HL-60 (cell line): ENCODE data around the gene SYK.

Experiments used
- POLR2AphosphoS5 ChIP-seq: IDR thresholded peaks from 2 replicates; pipeline ENCODE4 v1.6.1; 2012; ENCODE audit warnings: low read depth
- SPI1 ChIP-seq: IDR thresholded peaks from 2 replicates; pipeline ENCODE4 v1.6.1; 2012; ENCODE audit warnings: low read depth, mild to moderate bottlenecking, borderline replicate concordance
- TF ChIP-seq, protein P1 (sequence below): IDR thresholded peaks from one replicate; pipeline ENCODE4 v1.5.1; 2011; ENCODE audit warnings: low read length, control low read depth, inconsistent platforms; ENCODE audit not compliant: insufficient read depth
- TF ChIP-seq, protein P2 (sequence below): IDR thresholded peaks from 2 replicates; pipeline ENCODE4 v1.6.1; 2012; ENCODE audit warnings: low read depth; ENCODE audit not compliant: insufficient replicate concordance

DNA sequence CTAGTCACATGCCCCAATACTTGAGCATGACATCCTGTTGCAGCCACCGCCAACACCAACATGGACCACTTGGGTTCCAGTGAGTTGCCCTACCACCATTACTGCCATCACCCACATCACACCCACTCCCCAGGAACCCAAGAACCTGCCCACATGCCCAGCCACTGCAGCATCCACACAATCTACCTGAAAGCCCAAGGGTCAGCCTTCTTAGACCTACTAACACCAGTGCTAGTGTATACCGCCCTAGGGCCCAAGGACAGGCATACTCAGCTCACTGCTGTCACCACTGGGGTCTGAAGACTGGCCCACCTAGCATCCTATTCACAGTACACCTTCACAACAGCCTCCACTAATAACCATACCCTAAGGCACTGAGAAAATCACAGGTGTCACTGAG, 82.0 kb downstream of the SYK start:
- TF ChIP-seq, protein P1, sequence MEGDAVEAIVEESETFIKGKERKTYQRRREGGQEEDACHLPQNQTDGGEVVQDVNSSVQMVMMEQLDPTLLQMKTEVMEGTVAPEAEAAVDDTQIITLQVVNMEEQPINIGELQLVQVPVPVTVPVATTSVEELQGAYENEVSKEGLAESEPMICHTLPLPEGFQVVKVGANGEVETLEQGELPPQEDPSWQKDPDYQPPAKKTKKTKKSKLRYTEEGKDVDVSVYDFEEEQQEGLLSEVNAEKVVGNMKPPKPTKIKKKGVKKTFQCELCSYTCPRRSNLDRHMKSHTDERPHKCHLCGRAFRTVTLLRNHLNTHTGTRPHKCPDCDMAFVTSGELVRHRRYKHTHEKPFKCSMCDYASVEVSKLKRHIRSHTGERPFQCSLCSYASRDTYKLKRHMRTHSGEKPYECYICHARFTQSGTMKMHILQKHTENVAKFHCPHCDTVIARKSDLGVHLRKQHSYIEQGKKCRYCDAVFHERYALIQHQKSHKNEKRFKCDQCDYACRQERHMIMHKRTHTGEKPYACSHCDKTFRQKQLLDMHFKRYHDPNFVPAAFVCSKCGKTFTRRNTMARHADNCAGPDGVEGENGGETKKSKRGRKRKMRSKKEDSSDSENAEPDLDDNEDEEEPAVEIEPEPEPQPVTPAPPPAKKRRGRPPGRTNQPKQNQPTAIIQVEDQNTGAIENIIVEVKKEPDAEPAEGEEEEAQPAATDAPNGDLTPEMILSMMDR: no peak
- TF ChIP-seq POLR2AphosphoS5 (no peak), SPI1 (no peak)
- TF ChIP-seq, protein P2, sequence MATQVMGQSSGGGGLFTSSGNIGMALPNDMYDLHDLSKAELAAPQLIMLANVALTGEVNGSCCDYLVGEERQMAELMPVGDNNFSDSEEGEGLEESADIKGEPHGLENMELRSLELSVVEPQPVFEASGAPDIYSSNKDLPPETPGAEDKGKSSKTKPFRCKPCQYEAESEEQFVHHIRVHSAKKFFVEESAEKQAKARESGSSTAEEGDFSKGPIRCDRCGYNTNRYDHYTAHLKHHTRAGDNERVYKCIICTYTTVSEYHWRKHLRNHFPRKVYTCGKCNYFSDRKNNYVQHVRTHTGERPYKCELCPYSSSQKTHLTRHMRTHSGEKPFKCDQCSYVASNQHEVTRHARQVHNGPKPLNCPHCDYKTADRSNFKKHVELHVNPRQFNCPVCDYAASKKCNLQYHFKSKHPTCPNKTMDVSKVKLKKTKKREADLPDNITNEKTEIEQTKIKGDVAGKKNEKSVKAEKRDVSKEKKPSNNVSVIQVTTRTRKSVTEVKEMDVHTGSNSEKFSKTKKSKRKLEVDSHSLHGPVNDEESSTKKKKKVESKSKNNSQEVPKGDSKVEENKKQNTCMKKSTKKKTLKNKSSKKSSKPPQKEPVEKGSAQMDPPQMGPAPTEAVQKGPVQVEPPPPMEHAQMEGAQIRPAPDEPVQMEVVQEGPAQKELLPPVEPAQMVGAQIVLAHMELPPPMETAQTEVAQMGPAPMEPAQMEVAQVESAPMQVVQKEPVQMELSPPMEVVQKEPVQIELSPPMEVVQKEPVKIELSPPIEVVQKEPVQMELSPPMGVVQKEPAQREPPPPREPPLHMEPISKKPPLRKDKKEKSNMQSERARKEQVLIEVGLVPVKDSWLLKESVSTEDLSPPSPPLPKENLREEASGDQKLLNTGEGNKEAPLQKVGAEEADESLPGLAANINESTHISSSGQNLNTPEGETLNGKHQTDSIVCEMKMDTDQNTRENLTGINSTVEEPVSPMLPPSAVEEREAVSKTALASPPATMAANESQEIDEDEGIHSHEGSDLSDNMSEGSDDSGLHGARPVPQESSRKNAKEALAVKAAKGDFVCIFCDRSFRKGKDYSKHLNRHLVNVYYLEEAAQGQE: no peak
